HG02885 (cell line): ENCODE results near the gene ZNF506.
"Not testable (repeated sequence)": the region's sequence is repeated elsewhere in the genome, so short reads cannot be mapped to it uniquely, and the experiment has no call there.

Experiments used
- ATAC-seq: cut with Tn5 transposase; IDR thresholded peaks from one replicate; pipeline ENCODE4 v1.9.1; 2021; ENCODE audit warnings: mild to moderate bottlenecking; ENCODE audit not compliant: unreplicated experiment, poor library complexity

ZNF506 gene

GRCh38 chr19:19746286-19747213, 75.0 kb downstream of the ZNF506 start:
- ATAC-seq = no peak

GRCh38 chr19:19745496-19746285, 75.9 kb downstream of the ZNF506 start:
- ATAC-seq = no peak

- ATAC-seq = no peak
Observed at GRCh38 chr19:19744641-19745040, 76.9 kb downstream of the ZNF506 start.

GRCh38 chr19:19743921-19744320, 77.6 kb downstream of the ZNF506 start:
- not testable (repeated sequence) for ATAC-seq

- no peak for ATAC-seq
Observed at GRCh38 chr19:19743176-19743575, 78.4 kb downstream of the ZNF506 start.

GRCh38 chr19:19742773-19743172, 78.8 kb downstream of the ZNF506 start:
- no peak for ATAC-seq
